SU-DHL-6 (cell line): ENCODE measurements around the gene KIF20A.

Experiments used
- H2AFZ ChIP-seq: fragments of 200-600 bp; sonication (generic); 2 replicates; pipeline ENCODE4 v1.6.1; 2014; ENCODE audit warnings: low read depth, mild to moderate bottlenecking, moderate library complexity, mixed read lengths, antibody characterized with exemption, low read length; ENCODE audit not compliant: severe bottlenecking
- H3F3A ChIP-seq: fragments of 200-600 bp; shearing (Covaris generic); 2 replicates; pipeline ENCODE4 v1.6.0; 2016; ENCODE audit warnings: antibody characterized with exemption, mild to moderate bottlenecking; ENCODE audit not compliant: insufficient read depth
- H3K27ac ChIP-seq: fragments of 200-600 bp; sonication (generic); 2 replicates; pipeline ENCODE4 v1.5.1; 2016; ENCODE audit warnings: low read depth, mild to moderate bottlenecking, low read length, moderate library complexity, mixed read lengths
- H3K27me3 ChIP-seq: fragments of 200-600 bp; sonication (generic), shearing (Covaris generic); 2 replicates; pipeline ENCODE4 v1.6.0; 2014; ENCODE audit warnings: mild to moderate bottlenecking, low read length
- H3K36me3 ChIP-seq: fragments of 200-600 bp; sonication (generic); 2 replicates; pipeline ENCODE4 v1.6.1; 2014; ENCODE audit warnings: mild to moderate bottlenecking, low read length, mixed read lengths
- H3K4me2 ChIP-seq: fragments of 300-600, 200-600 bp; shearing (Covaris generic), sonication (generic); 2 replicates; pipeline ENCODE4 v1.6.0; 2014; ENCODE audit warnings: low read length, low read depth, mild to moderate bottlenecking; ENCODE audit not compliant: poor library complexity, severe bottlenecking
- H3K4me3 ChIP-seq: fragments of 200-600 bp; sonication (generic); 2 replicates; pipeline ENCODE4 v1.5.1; 2014; ENCODE audit warnings: antibody characterized with exemption, low read length, mild to moderate bottlenecking, mixed read lengths; ENCODE audit not compliant: insufficient read depth, poor library complexity, severe bottlenecking
- H3K79me2 ChIP-seq: fragments of 200-600 bp; sonication (generic); 2 replicates; pipeline ENCODE4 v1.6.1; 2014; ENCODE audit warnings: mild to moderate bottlenecking, low read length, moderate library complexity; ENCODE audit not compliant: insufficient read depth
- H3K9ac ChIP-seq: fragments of 200-600 bp; sonication (generic); 2 replicates; pipeline ENCODE4 v1.7.0; 2014; ENCODE audit warnings: mild to moderate bottlenecking, low read length
- H3K9me2 ChIP-seq: fragments of 200-600 bp; sonication (generic); replicated peaks from 2 replicates; pipeline ENCODE4 v1.6.1; 2014; ENCODE audit warnings: low read length; ENCODE audit not compliant: insufficient read depth
- H3K9me3 ChIP-seq: fragments of 200-600 bp; sonication (generic); 2 replicates; pipeline ENCODE4 v1.6.1; 2014; ENCODE audit warnings: low read length, mixed read lengths; ENCODE audit not compliant: insufficient read depth
- H4K20me1 ChIP-seq: fragments of 200-600 bp; sonication (generic); 2 replicates; pipeline ENCODE4 v1.6.1; 2014; ENCODE audit warnings: low read depth, mild to moderate bottlenecking, antibody characterized with exemption, low read length, moderate library complexity, mixed read lengths
- CTCF ChIP-seq: fragments of 200-600 bp; sonication (generic); IDR thresholded peaks from one replicate; pipeline ENCODE4 v1.5.1; 2017; ENCODE audit warnings: antibody characterized with exemption, mild to moderate bottlenecking, low read length, moderate library complexity; ENCODE audit not compliant: insufficient read depth, poor library complexity, severe bottlenecking
- EZH2phosphoT487 ChIP-seq: fragments of 200-600 bp; sonication (generic), shearing (Covaris generic); conservative IDR thresholded peaks from 2 replicates; pipeline ENCODE4 v1.6.1; 2018; ENCODE audit warnings: mild to moderate bottlenecking, antibody characterized with exemption, low read length, moderate library complexity, mixed read lengths

The KIF20A gene

DNA sequence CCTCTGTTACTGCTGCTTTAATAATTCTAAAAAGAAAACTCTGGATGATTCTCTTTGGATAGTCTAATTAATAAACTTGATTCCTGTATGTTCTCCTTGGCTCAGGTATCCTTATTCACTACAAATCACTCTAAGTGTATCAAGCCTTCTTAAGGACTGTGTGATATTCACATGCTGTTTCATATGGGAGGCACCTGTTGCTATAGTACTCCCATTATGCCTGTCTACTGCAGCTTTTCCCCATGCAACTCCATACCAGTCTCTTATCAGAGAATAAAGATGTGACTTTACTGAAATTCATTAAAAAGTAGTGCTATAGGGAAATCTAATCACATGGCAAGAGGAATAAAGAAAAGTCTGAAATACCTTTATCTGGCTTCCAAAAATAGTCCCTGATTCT, 15.2 kb upstream of the KIF20A start:
- H3K27ac ChIP-seq: no peak overlapping the region
- no peaks in the 10 kb centered on the region for H3K9me3 ChIP-seq
- no peak overlapping the region for H3K4me2 ChIP-seq
- H3K27me3 ChIP-seq: no peaks in the 10 kb centered on the region
- TF ChIP-seq CTCF (no peak), EZH2phosphoT487 (no peak)
- H2AFZ ChIP-seq: no peak overlapping the region
- H3F3A ChIP-seq: no peaks in the 10 kb centered on the region
- H3K9me2 ChIP-seq: no peaks in the 10 kb centered on the region
- H3K4me3 ChIP-seq: no peak overlapping the region
- no peak overlapping the region for H3K9ac ChIP-seq
- peaks cover 13% of the 10 kb centered on the region; the same call in 1 of the 2 replicates for H3K36me3 ChIP-seq
- H4K20me1 ChIP-seq: no peaks in the 10 kb centered on the region
- H3K79me2 ChIP-seq: no peaks in the 10 kb centered on the region

DNA sequence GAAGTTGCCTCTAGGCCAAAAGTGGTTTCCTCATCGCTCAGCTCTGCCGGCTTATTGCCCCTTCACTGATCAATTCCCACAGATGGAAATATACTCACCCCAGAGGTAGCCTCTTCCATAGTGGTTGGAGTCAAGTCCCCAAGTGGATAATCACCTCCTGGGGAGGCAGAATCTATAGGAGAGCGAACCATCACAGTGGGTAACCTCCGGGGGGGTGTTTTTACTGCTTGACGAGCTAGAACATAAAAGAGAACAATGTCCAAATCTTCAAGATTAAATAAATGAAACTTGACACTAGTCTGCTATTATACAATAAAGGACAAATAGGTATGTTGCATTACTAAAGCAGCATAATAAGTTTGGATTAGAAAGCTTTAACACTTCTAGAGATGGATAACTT, 9.8 kb upstream of the KIF20A start:
- H3F3A ChIP-seq: no peaks in the 10 kb centered on the region
- H3K4me2 ChIP-seq: no peak overlapping the region
- TF ChIP-seq EZH2phosphoT487 (no peak), CTCF (no peak)
- H3K27ac ChIP-seq: no peak overlapping the region
- no peak overlapping the region for H2AFZ ChIP-seq
- no peaks in the 10 kb centered on the region for H3K27me3 ChIP-seq
- no peaks in the 10 kb centered on the region for H3K9me2 ChIP-seq
- no peak overlapping the region for H3K9ac ChIP-seq
- H3K36me3 ChIP-seq: peaks cover 24% of the 10 kb centered on the region; the same call in 1 of the 2 replicates
- H3K9me3 ChIP-seq: no peaks in the 10 kb centered on the region
- H3K79me2 ChIP-seq: no peaks in the 10 kb centered on the region
- H3K4me3 ChIP-seq: no peak overlapping the region
- no peaks in the 10 kb centered on the region for H4K20me1 ChIP-seq

DNA sequence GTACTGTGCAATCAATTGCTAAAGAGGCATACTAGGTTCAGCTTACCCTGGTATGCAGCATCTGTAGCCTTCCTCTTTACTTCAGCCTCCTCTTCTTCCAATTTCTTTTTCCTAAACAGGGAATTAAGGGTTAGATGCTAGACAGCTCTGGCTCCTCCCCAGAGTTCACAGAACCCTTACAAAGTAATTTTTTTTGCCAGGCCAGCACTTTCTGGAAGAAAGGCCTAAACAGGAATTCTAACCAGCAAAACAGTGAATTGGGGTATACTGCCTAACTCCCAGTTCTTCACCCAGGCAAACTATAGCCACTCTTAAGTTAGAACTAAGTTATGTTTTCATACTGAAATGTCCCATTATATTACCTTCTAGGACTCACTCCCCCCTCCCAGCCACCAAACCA, 8.6 kb upstream of the KIF20A start:
- no peaks in the 10 kb centered on the region; the same call in 1 of the 2 replicates for H3K79me2 ChIP-seq
- H3K27ac ChIP-seq: no peak overlapping the region
- no peak for TF ChIP-seq CTCF
- no peak for TF ChIP-seq EZH2phosphoT487
- no peak overlapping the region for H3K4me3 ChIP-seq
- no peak overlapping the region for H3K9ac ChIP-seq
- H3K36me3 ChIP-seq: peaks cover 24% of the 10 kb centered on the region; the same call in 1 of the 2 replicates
- H3K27me3 ChIP-seq: no peaks in the 10 kb centered on the region
- H3F3A ChIP-seq: no peaks in the 10 kb centered on the region
- no peak overlapping the region for H2AFZ ChIP-seq
- H3K9me3 ChIP-seq: no peaks in the 10 kb centered on the region
- H3K9me2 ChIP-seq: no peaks in the 10 kb centered on the region
- no peaks in the 10 kb centered on the region for H4K20me1 ChIP-seq
- no peak overlapping the region for H3K4me2 ChIP-seq
